NCI-H187 treated with DMSO at 0.1 percent for 48 hours (cell line): ENCODE measurements around the gene TNFAIP8L1.
"Not testable (repeated sequence)": the region's sequence is repeated elsewhere in the genome, so short reads cannot be mapped to it uniquely, and the experiment has no call there.

Experiments used
- DNase-seq: peaks from one replicate; lab custom pipeline; 2025; lab: John Stamatoyannopoulos, UW

TNFAIP8L1 gene

DNA sequence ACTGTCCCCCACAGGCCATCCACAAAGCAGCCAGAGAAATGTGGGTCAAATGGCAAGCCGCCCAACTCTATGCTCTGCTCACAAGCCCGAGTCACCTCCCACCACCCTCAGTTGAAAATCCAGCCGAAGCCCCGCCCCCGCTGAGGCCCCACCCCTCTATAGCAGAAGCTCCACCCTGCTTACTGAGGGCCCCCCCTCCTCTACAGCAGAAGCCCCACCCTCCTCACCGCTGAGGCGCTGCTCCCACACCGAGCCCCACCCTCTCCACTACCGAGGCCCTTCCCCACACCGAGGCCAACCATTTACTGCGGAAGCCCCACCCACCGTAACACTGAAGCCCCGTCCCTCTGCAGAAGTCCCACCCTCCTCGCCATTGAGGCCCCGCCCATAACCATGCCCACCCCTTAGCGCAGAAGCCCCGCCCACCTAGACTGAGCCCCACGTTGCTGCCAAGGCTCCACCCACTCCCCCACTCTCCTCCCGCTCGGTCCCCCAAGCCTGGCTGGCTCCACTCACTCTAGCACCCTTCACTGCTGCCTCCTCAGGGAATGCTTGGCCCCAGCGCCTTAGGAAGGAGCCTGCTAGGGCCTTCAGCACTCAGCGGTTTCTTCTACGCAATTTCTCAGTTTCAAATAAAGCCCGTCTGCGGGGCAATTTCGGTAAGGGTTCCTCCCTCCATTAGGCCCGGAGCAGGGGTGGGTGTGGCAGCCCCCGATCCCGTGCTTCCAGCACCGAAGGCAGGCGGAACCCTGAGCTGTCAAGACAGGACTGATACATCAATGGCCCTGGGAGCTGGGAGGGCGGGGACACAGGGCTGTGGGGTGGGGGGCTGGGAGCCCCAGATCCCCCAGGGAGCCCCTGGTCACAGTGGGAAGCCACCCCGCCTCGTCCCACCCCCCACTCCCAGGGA lies 39.8 kb downstream of the TNFAIP8L1 start:
- no peak for DNase-seq

DNA sequence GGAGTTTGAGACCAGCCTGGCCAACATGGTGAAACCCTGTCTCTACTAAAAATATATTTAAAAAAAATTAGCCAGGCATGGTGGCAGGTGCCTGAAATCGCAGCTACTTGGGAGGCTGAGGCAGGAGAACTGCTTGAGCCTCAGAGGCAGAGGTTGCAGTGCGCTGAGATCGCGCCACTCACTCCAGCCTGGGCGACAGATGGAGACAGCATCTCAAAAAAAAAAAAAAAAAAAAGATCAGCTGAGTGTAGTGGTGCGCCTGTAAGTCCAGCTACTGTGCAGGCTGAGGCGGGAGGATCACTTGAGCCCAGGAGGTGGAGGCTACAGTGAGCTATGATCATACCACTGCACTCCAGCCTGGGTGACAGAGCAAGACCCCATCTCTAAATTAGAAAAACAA lies 40.7 kb downstream of the TNFAIP8L1 start:
- not testable (repeated sequence) for DNase-seq

DNA sequence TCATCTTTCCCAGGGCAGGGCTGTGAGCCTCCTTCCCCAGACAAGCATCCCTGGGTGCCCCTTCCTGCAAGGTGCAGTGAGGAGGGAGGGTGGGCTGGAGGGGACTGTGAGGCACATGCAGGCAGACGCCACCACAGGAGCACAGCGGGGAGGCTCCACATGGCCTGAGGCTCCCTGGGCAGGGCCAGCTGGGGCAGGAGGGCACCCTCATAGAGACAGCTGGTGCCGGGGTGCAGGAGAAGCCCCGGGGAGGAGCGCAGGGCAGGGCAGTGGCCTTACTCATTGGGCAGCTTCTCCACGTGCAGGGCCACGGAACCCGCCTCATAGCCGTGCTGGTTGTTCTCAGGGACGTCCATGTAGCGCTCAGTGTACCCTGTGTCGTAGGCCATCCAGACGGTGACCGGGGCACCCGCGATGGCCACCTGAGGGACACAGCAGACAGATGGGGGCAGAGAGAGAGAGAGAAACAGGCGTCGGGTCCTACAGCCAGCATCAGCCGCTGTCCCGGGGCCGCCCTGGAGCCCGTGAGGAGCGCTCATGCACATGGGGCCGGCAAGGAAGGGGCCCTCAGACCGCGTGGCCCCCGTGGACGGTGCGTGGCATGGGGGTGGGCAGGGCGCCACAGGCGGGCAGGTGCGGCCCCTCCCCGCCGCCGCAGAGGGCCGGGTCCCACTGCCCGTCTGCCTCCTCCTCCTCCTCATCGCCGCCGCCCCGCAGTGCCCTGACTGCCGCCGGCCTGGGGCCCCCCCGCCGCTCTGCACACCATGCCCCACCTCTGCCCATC lies 43.3 kb downstream of the TNFAIP8L1 start:
- DNase-seq: no peak

DNA sequence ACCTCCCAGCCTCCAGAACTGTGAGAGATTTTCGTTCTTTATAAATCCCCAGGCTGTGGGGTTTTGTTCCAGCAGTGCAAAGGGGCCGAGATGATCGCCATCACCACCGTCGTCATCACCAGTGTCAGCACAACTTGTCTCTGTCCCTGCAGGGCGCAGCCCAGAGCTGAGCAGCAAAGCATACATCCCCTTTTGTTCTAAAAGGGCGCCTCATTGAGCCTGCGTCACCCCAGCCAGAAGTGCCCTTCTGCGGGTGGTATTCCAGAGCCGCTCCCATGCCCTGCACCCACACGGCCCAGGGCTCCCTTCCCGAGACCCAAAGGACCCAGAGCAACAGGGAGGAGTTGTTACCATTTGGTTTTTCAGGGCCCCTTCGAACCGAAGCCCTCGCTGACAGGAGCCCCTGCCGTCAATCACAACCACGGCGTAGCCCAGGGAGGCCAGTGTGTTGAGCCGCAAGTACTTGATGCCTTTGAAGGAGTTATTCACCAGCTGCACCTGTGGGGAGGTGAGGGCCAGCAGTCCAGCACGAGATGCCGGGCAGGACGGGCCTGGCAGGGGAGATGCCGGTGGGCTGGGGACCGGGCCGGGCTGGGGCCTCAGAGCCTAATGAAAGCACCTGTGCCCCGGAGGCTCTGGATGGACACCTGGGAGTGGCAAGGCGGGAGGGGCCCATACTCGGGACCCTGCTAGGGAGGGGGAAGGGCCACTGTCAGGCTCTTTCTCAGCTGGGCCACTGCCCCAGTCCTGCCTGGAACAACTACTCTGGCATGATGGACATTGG lies 45.2 kb downstream of the TNFAIP8L1 start:
- DNase-seq: no peak

DNA sequence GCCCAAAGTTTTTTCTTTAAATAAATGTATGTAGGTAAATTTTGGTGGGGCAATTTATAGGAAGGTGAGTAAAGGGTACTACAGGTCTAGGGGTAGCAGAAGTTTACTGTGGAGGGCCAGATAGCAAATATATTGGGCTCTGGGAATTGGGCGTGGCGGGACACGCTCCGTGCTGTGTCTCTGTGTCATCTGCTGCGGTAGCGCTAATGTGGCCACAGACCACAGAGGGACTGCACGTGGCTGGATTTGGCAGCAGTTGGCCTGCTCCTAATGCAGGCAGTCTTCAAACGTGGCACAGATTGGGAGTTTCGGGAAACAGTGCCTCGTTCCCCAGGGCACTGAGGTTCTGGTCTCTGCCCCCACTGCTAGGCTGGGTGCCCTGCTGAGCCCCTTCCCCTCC lies 47.4 kb downstream of the TNFAIP8L1 start:
- no peak for DNase-seq

DNA sequence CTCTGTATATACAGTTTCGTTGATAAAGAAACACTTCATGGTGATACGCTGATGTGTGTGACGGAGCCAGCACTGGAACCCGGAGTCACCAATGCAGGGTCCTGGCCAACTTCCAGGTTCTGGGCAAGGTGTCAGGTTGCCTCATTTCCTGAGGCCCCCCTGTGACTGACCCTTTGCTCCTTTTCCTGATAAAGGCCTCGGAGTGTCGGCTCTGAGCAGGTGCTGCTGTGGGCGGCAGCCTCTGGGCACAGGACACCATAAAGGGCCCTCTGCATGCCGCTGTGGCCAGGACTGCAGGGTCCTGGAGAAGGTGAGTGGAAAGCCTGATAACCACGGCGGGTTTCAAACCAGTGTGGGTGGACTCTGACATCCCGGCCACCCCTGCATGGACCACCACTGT lies 48.1 kb downstream of the TNFAIP8L1 start:
- DNase-seq: no peak

DNA sequence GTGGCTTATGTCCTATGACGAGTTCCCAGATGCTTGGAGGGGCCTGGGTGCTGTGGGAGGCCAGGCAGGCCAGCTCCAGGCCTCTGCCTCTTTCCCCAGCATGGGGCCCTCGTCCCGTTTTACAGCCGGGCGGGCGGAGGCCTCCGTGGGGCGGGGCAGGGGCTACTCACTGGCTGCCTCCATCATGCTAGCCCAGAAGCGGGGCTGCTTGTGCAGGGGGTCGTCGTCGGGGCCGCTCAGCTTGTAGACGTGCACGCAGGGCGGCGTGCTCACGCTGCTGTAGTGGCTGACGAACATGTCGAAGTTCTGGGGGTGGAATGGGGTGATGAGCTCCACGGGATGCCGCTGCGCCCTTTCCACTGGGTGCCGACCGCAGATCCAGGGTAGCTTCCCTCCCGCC lies 49.3 kb downstream of the TNFAIP8L1 start:
- DNase-seq: no peak

DNA sequence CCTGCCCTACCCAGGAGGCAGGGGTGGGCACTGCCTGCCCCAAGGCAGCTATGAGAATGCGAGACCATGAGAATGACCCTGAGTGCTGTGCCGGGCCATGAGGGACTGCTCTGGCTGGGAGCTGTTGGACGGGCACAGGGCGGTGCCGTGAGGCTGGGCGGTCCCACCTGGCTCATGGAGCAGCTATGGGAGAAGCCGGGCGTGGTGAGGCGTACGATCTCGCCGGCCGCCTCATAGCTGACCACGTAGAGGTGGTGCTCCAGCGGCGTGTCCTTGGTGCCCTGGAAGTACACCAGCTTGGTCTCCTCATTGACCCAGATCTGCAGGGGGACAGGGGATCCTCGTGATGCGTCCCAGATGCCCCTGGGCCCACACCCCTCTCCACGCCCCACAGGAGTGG lies 50.1 kb downstream of the TNFAIP8L1 start:
- no peak for DNase-seq

DNA sequence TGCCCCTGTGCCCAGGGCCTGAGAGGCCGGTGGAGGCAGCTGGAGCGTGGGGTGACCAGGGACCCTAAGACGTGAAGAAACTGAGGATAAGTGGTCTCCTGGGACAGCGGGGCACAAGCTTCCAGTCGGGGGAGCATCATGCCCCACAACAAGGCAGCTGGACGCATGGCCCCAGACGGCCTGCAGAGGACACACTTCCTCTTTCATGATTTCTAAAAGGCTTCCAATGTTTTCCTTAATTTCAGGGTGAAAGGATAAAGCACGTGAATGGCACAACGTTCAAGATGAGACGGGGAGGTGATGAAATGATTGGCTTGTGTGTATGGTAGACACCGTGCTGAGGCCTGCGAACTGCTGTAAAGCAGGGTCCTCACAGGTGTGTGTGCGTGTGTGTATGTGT lies 51.0 kb downstream of the TNFAIP8L1 start:
- no peak for DNase-seq

DNA sequence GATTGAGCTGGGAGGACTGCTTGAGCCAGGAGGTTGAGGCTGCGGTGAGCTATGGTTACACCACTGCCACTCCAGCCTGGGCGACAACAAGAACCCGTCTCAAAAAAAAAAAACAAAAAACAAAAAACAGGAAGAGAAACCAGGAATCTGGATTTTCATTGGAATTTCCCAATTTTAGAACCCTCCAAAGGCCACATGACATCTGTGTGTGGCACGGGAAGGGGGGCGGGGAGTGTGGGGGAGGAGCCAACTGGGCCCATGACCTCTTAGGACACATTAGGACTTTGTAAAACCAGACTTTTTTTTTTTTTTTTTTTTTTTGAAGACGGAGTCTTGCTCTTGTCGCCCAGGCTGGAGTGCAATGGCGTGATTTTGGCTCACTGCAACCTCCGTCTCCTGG lies 52.1 kb downstream of the TNFAIP8L1 start:
- no peak for DNase-seq

DNA sequence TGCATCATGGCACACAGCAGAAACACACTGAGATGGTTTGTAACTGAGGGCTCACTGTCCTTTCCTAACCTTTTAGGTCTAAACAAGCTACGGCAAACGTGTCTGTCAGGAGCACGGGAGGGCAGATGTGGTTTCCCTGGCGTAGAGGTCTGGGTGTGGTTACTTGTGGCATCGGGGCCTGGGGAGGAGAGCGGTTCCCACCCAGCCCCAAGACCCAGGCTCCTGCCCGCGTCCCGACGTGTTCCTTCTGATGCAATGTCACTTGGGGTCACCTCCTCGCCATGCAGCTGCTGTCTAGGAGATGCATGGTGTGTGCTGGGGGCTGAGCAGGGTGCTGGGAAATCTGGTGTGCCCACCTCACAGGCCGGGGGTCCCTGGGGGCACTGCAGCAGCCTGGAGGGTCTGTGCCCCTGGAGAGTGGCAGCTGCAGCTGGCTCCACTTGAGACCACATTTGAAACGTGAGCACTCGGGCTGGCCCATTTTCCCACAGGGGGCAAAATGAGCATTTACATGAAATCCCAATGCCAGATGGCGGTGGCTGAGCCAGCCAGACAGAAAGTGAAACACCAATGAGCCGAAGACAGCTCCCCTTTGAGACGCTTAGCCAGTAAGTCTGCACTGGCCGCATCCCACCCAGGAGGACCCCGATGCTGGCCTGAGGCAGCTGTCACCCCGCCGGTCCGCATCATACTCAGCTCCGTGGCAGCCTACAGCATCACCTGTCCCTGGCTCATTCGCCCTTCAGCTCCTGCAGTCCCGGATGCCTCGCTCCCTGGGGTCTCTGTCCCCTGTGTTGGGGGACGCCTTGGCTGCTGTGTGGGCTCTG lies 53.1 kb downstream of the TNFAIP8L1 start:
- no peak for DNase-seq

DNA sequence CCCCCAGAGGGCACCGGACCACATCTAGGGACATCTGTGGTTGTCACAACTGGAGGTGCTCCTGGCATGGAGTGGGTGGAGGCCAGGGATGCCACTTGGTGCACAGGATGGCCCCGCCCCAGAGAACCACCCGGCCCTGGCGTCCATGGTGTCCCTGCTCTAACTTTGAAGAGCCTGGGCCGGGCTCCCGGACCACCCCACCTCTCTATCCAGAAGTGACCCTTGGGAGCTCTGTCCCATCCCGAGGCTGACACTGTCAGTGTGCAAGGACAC lies 53.7 kb downstream of the TNFAIP8L1 start:
- DNase-seq: no peak

DNA sequence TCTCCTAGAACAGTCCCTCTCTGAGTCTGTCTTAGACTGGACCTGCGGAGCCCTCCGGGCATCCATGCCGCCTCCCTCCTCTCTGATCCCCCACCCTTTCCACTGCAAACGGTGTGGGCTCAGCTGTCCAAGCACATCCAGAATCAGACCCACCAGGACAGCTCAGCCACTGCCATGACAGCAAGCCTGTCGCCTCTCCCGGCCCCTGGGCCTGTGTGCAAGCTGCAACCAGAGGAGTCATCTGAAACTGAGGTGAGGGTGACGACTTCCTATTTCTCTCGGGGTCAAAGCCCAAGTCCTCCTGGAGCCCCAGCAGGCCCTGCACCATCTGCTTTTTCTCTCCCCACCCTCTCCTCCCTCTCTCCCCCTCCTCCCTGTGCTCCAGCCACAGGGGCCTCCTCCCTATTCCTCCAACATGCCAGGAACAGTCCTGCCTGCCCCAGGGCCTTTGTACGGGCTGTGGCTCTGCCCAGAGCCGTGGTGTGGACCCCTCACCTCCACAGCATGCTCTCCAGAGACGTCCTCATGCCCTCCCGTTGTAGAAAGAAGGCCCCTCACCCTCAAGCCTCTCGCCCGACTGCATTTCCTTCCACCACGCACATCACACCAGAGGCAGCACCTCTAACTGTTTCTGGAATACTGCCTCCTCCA lies 54.3 kb downstream of the TNFAIP8L1 start:
- no peak for DNase-seq

DNA sequence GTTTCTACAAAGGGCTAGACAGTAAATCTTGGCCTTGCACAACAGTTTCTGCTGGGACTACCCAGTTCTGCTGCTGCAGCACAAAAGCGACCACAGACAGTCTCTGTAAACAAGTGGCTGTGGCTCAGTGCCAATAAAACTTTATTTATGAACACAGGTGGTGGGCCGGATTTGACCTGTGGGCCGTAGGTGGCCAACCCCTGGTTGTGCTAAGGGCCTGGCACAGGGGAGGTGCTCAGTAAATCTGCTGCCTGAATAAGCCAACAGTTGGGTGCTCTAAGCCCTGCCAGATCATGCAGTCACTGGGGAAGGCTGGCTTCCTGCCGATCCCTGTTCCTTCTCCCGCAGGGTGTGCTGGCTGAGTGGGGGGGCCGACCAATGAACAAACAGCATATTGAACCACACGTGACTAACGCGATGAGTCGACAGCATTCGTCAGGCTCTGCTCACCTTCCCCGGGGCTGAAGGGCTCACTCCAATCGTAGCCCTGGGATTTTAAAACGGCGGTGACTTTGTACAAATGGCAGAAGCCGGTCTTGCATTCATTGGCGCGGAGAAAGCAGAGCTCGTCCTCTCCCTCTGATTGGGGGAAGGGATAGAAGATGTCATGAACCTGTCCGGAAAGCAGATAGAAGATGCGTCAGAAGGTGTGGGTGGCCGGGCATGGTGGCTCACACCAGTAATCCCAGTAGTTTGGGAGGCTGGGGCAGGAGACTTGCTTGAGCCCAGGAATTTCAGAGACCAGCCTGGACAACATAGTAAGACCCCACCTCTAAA lies 55.1 kb downstream of the TNFAIP8L1 start:
- no peak for DNase-seq

DNA sequence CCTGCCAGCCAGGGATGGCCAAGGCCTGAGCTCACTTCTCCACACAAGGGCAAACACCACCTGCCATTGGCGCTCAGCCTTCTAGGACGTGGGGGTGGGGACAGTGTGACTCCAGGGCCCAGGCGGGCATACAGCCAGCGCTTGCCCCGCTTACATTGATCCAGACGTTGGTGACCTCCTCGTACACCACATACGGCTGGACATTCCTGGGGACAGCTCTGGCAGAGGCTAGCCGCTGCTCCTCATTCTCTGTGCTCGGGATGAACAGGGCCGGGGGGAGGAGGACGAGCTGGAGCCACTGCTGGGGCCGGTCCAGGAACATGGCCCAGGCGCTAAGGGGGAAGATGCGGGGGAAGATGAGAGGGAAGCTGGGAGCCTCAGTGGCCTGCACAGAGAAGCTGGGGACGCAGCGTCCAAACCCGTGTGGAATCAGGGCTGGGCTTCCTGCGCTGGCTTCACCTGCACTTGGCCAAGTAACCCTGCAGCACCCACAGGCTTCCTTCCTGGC lies 56.0 kb downstream of the TNFAIP8L1 start:
- no peak for DNase-seq

DNA sequence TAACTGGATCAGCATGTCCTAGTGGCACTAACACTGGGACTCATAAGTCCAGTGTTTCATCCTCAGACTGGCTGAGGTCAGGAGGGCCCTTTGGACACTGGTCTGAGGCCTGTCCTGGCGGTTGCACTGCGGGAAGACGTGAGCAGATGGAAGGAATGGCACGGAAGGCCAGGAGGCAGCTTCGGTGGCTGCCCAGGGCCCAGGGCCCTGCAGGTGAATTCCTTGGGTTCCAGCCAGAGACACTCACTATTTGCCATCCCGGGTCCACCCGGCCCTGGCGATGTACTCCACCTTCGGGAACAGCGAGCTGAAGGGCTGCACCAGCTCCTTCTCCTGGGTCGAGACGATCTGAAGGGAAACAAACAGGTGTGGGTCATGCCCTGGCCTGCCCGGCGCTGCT lies 58.0 kb downstream of the TNFAIP8L1 start:
- DNase-seq: no peak

DNA sequence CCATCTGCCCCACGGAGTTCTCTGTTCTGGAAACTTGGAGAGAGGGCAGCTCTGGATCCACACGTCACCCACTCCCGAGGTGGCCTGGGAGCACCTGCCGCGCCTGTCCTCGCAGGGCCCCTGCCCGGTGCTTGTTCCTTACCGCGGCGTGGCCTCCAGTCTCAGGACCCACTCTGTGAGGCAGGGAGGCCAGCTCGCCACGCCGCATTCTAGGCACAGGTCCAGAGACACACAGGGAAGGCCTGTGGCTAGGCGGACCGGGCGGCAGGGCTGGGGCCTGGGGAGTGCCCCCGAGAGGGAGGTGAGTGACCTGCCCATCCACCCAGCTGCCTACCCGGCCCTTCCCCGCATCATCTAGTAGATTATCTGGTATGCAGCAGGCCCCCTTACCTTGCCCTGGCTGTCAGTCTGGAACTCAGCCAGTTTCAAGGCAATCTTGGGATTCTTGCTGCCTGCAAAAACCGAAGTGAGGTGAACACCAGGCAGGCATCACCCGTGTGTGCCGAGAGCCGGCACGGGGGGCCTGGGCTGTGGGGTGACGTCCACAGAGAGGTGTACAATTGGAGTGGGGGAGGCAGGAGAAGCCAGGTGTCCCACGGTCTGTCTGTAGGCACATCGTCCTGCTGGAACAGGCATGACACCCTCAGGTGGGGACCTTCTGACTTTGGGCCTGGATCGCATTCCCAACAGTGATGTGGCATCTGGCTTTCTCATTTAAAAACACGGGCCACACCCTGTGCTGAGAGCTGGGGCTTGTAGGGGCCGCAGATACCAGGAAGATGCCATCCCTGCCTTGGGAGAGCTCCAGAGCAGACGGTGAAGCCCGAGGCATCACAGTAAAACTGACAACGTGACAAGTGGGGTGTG lies 60.7 kb downstream of the TNFAIP8L1 start:
- DNase-seq: no peak

DNA sequence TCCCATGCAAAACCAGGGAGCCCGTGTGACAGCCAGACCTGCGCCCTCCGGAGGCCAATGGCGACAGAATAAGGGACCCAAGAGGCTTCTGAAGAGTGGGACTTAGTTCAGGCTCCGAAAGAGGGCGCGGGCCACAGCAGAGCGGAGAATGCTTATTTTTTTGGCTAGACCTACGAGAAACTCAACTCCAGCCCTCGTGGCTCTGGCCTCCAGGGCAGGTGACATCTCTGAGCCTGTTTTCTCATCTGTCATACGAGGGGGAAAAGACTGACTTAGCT lies 61.3 kb downstream of the TNFAIP8L1 start:
- no peak for DNase-seq

DNA sequence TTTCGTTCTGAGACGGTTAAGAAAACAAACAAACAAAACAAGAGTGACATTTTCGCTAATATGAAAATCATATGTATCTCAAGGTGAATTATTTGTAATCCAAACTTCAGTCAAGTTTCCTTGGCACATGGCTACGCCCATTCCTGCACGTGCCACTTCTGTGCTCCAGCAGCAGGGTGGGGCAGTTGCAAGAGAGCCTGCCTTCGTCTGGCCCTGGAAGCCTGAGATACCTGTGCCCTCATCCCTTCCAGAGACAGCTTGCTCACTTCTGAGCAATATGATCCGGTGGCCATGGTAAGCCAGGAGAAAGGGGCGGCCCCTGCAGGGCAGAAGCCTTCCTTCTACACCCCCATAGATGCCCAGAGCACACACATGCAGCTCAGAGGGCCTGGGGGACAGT lies 62.2 kb downstream of the TNFAIP8L1 start:
- no peak for DNase-seq

DNA sequence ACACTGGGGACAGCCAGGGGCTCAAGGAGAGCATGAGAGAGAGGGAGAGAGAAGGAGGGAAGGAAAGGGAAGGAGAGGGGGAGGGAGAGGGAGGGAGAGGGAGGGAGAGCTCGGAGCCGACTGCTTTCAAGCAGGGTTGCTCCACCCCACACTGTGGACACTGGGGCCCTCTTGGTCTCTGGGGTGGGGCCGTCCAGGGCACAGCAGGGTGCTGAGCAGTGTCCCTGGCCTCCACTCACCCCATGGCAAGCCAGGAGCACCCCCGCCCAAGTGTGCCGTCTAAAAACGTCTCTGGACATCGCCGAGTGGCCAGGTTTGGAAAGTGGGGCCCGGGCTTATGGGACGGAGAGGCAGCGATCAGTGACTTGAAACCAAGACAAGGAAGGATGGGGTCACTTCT lies 63.4 kb downstream of the TNFAIP8L1 start:
- no peak for DNase-seq
